GM06990 (cell line): ENCODE data around the gene MSMP.
A peak's percentile ranks its signal among the peaks of the same experiment; 100 is the strongest.

Source experiments
- DNase-seq: peaks from one replicate; pipeline ENCODE4 v3.0.0-alpha.2; 2011; ENCODE audit not compliant: insufficient read length; ENCODE audit errors: extremely low read depth
- H3K27me3 ChIP-seq: replicated peaks from 2 replicates; pipeline ENCODE4 v1.6.0; 2011; ENCODE audit warnings: low read length; ENCODE audit not compliant: control insufficient read depth, insufficient read depth
- H3K36me3 ChIP-seq: 2 replicates; pipeline ENCODE4 v1.5.1; 2011; ENCODE audit warnings: low read length; ENCODE audit not compliant: control insufficient read depth, insufficient read depth
- H3K4me3 ChIP-seq: replicated peaks from 2 replicates; pipeline ENCODE4 v1.5.1; 2011; ENCODE audit warnings: low read depth, mild to moderate bottlenecking, control low read depth, low read length
- TF ChIP-seq, protein P1 (sequence below): IDR thresholded peaks from 2 replicates; pipeline ENCODE4 v1.5.1; 2011; ENCODE audit warnings: low read length, control low read depth, mild to moderate bottlenecking, inconsistent platforms; ENCODE audit not compliant: insufficient read depth, poor library complexity, severe bottlenecking

The MSMP gene

GRCh38 chr9:35753466-35753865, 610 bp downstream of the MSMP start:
- H3K36me3 ChIP-seq, result peaks cover 17% of the 10 kb centered on the region
- no peak overlapping the region for H3K4me3 ChIP-seq
- H3K27me3 ChIP-seq, result no peaks in the 10 kb centered on the region
- no peak for DNase-seq
- TF ChIP-seq, protein P1, sequence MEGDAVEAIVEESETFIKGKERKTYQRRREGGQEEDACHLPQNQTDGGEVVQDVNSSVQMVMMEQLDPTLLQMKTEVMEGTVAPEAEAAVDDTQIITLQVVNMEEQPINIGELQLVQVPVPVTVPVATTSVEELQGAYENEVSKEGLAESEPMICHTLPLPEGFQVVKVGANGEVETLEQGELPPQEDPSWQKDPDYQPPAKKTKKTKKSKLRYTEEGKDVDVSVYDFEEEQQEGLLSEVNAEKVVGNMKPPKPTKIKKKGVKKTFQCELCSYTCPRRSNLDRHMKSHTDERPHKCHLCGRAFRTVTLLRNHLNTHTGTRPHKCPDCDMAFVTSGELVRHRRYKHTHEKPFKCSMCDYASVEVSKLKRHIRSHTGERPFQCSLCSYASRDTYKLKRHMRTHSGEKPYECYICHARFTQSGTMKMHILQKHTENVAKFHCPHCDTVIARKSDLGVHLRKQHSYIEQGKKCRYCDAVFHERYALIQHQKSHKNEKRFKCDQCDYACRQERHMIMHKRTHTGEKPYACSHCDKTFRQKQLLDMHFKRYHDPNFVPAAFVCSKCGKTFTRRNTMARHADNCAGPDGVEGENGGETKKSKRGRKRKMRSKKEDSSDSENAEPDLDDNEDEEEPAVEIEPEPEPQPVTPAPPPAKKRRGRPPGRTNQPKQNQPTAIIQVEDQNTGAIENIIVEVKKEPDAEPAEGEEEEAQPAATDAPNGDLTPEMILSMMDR, result no peak

- DNase-seq, result no peak
- Histone ChIP-seq H3K27me3 (no peaks in the 10 kb centered on the region), H3K36me3 (peaks cover 17% of the 10 kb centered on the region), H3K4me3 (peak overlapping the region; percentile 59)
- TF ChIP-seq, protein P1, result no peak
These were observed 3.9 kb downstream of the MSMP start for GRCh38 chr9:35750256-35750531.

- TF ChIP-seq, protein P1, result no peak
- Histone ChIP-seq H3K36me3 (peaks cover 19% of the 10 kb centered on the region), H3K27me3 (no peaks in the 10 kb centered on the region), H3K4me3 (peak overlapping the region; percentile 59)
- no peak for DNase-seq
These were observed 4.4 kb downstream of the MSMP start for GRCh38 chr9:35749515-35750255.

DNA sequence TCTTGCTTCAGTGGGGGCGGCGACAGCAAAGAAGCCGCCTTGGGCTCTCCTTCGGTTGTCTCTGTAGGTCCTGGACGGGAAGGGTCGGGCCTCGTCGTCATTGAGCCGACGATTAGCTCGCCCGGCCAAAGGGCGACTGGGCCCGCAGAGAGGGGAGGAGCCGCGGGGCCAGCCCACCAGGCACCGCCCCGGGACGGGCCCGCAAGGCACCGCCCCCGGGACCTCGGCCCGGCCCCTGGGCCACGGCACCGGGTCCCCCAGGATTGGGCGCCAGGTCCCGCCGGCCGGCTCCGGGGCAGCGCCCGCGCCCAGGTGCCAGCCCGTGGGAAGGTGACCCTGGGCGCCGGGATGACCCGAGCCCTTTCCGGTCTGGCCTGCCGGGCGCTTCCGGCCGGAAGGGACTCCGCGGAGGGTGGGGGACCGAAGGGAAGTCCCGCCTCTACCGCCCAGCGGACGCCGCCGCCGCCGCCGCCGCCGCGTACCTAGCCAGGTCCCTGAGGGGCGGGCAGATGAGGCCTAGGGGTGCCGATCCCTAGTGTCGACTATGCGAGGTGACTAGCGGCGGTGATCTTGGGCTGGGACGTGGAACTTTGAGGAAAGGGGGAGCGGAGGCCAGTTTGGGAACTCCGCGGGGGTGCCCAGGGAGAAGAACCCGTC, 5.1 kb downstream of the MSMP start, which contains the start of the genes GBA2 and RGP1:
Gene GBA2 (minus strand): TSS at position 371 of the 657 bp plus-strand sequence. CDS start 524 bp downstream, outside the sequence.
Gene RGP1 (plus strand): TSS at position 430 of the 657 bp plus-strand sequence. CDS start 469 bp downstream, outside the sequence.
- peak within 1 kb of the TSS; percentile 59 for H3K4me3 ChIP-seq
- TF ChIP-seq, protein P1, result no peak
- H3K27me3 ChIP-seq, result no peaks in the 10 kb centered on the region
- DNase-seq, result peak; percentile 82
- peaks cover 23% of the 10 kb centered on the region for H3K36me3 ChIP-seq

DNA sequence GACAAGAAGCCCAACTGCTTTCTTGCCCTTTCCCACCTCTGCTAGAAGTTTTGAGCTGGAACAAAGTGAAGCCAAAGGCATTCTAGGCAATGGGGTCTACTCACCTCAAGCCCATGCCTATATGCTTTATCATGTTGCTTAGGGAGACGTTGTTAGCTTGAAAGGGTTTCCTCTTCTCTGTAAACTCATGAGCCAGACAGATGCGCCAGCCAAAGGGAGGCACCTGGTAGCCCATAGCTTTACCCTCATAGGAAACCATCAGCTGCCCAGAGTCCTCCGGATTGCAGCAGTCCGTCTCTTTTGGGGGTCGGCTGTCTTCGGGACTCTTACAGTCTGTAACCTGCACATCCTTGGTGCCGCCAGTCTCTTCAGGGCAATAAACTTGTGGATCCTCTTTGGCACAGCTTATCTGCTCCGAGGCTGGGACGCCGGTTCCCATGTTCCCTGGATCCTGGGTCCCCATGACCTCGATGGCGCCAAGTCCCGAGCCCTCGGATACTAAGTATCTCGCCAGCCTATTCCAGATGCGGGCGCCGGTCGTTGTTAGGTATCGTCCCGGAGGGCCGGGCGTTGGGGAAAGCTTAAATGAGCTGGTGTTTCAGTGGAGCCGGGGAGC, 5.7 kb downstream of the MSMP start:
- H3K27me3 ChIP-seq, result no peaks in the 10 kb centered on the region
- TF ChIP-seq, protein P1, result no peak
- H3K36me3 ChIP-seq, result peaks cover 27% of the 10 kb centered on the region
- no peak for DNase-seq
- peak overlapping the region; percentile 59 for H3K4me3 ChIP-seq
